Ectodermal cell (in vitro differentiated cells): Measurements from ENCODE around the gene IZUMO1R.
"Not testable (repeated sequence)": the region's sequence is repeated elsewhere in the genome, so short reads cannot be mapped to it uniquely, and the experiment has no call there.

Experiments
- H3K27ac ChIP-seq: 2 replicates; pipeline ENCODE4 v1.7.0; 2013; ENCODE audit warnings: mild to moderate bottlenecking, low read depth, low read length; ENCODE audit not compliant: insufficient read depth, poor library complexity, severe bottlenecking
- H3K27me3 ChIP-seq: 2 replicates; pipeline ENCODE4 v1.7.0; 2013; ENCODE audit warnings: mild to moderate bottlenecking, low read length; ENCODE audit not compliant: insufficient read depth, control insufficient read depth, poor library complexity, severe bottlenecking
- H3K36me3 ChIP-seq: one replicate; pipeline ENCODE4 v1.7.0; 2013; ENCODE audit warnings: low read length; ENCODE audit not compliant: control insufficient read depth, insufficient read depth
- H3K4me1 ChIP-seq: one replicate; pipeline ENCODE4 v1.7.0; 2013; ENCODE audit warnings: low read length; ENCODE audit not compliant: control insufficient read depth, insufficient read depth
- H3K4me3 ChIP-seq: 2 replicates; pipeline ENCODE4 v1.7.0; 2013; ENCODE audit warnings: low read depth, low read length, control low read depth; ENCODE audit not compliant: insufficient read depth
- H3K9me3 ChIP-seq: 2 replicates; pipeline ENCODE4 v1.7.0; 2013; ENCODE audit warnings: mild to moderate bottlenecking, low read length, moderate library complexity; ENCODE audit not compliant: control insufficient read depth
- WGBS, 2 experiments: methylation state at CpG; one replicate each; pipeline ENCODE4 v1.1.7; 2013; ENCODE audit warnings: missing lambda C conversion rate in 2 of 2; 5-methylcytosine and 5-hydroxymethylcytosine counted together

IZUMO1R gene

DNA sequence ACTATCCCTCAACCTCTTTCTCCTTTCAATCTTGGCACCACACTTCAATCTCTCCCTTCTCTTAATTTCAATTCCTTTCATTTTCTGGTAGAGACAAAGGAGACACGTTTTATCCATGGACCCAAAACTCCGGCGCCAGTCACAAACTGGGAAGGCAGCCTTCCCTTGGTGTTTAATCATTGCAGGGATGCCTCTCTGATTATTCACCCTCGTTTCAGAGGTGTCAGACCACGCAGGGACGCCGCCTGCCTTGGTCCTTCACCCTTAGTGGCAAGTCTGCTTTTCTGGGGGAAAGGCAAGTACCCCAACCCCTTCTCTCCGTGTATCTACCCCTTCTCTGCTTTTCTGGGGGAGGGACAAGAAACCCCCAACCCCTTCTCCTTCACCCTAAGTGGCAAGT, 41.9 kb downstream of the IZUMO1R start:
- not testable (repeated sequence) for H3K9me3 ChIP-seq, H3K27ac ChIP-seq, H3K4me1 ChIP-seq, H3K27me3 ChIP-seq, H3K4me3 ChIP-seq, H3K36me3 ChIP-seq
- WGBS, 2 experiments, result 92 to 93% methylated on average over 8 of the region's 8 CpGs

DNA sequence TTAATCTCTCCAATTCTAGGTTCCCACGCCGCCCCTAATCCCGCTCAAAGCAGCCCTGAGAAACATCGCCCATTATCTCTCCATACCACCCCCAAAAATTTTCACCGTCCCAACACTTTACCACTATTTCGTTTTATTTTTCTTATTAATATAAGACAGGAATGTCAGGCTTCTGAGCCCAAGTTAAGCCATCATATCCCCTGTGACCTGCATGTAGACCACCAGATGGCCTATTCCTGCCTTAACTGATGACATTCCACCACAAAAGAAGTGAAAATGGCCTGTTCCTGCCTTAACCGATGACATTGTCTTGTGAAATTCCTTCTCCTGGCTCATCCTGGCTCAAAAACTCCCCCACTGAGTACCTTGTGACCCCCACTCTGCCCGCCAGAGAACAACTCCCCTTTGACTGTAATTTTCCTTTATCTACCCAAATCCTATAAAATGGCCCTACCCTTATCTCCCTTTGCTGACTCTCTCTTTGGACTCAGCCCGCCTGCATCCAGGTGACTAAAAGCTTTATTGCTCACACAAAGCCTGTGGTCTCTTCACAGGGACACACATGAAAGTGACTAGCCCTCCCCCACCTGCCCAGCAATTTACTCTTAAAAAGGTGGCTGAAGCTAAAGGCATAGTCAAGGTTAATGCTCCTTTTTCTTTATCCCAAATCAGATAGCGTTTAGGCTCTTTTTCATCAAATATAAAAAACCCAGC, 46.6 kb downstream of the IZUMO1R start:
- not testable (repeated sequence) for H3K9me3 ChIP-seq, H3K4me1 ChIP-seq, H3K27ac ChIP-seq, H3K27me3 ChIP-seq, H3K4me3 ChIP-seq, H3K36me3 ChIP-seq
- WGBS, 2 experiments, result 75 to 83% methylated on average over 7 to 10 of the region's 10 CpGs
